Stimulated activated CD8-positive, alpha-beta memory T cell treated with anti-CD3 and anti-CD28 coated beads, Interleukin-15, amount 100 ng/mL, for 4 hours (primary cell): Measurements from ENCODE around the gene SLC17A6.

ENCODE experiments used
- DNase-seq, 2 donors: peaks; one replicate each; pipeline ENCODE4 v3.0.0-alpha.2; 2020; ENCODE audit warnings: low read depth in 2 of 2

The SLC17A6 gene

GRCh38 chr11:22337596-22338485 is at the start of gene SLC17A6:
Gene SLC17A6, plus strand, starts transcription at chr11:22338381. Its CDS starts 153 bp downstream, at chr11:22338534.
- no peak for DNase-seq

DNA sequence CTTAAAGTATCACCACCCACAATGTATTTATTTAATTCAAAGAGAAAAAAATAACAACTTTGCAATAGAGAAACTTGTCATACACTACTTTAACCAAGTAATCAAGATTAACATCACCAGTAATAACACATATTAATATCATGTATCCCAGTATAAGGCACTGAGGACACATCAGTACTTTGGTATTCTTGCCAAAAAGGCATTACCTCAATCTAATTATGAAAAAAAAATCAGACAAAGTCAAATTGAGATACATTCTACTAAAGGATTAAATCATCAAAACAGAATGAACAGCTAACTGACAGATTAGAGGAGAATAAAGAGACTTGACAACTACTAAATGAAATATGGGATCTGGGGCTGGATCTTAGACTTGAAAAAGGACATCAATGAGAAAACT is 35.8 kb upstream of the SLC17A6 start:
- DNase-seq: no peak

- no peak for DNase-seq
These were observed 33.7 kb upstream of the SLC17A6 start for GRCh38 chr11:22304337-22304961.

- no peak for DNase-seq
These were observed 20.5 kb upstream of the SLC17A6 start for GRCh38 chr11:22317656-22318055.

- DNase-seq: no peak
These were observed 6.4 kb upstream of the SLC17A6 start for GRCh38 chr11:22331771-22332170.

DNA sequence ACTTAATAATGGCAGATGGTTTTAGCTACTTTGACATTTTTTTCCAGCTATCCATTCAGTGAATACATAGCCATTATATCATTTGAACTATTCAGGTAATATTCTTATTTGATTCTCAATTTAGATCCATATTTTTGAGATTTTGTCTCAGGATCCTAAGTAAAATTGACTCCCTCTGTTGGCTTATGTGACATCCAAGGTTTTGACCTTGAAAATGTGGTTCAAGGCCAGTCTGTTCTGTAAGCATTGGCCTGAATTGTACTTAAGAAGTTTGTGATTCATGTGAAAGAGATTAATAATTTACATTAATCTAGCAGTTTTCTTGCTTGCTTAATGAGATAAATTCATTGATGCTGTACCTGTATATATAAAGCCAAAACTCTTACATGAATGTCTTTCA is 1.6 kb upstream of the SLC17A6 start:
- no peak for DNase-seq

- no peak for DNase-seq
These were observed 1.4 kb downstream of the SLC17A6 start for GRCh38 chr11:22339611-22340010.

DNA sequence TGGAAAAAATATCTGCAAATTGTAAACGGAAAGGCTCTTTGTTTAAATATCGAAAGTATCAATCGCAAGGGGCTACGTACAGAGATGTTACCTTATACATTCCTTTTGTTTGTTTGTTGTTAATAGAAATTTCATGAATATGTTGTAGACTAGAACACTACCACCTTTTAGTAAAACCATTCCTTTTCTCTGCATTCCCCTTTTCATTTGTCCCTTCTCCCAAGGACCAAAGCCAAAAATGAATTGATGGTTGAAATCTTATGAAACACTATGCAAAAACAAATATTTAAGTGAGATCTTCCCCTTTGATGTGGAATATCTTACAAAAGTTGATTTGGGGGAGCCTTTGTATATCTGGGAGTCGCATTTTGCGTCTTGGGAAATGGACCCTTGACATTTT is 2.1 kb downstream of the SLC17A6 start:
- DNase-seq: no peak

GRCh38 chr11:22340701-22341587 is 2.8 kb downstream of the SLC17A6 start:
- no peak for DNase-seq

GRCh38 chr11:22341588-22341931 is 3.4 kb downstream of the SLC17A6 start:
- DNase-seq: no peak

DNA sequence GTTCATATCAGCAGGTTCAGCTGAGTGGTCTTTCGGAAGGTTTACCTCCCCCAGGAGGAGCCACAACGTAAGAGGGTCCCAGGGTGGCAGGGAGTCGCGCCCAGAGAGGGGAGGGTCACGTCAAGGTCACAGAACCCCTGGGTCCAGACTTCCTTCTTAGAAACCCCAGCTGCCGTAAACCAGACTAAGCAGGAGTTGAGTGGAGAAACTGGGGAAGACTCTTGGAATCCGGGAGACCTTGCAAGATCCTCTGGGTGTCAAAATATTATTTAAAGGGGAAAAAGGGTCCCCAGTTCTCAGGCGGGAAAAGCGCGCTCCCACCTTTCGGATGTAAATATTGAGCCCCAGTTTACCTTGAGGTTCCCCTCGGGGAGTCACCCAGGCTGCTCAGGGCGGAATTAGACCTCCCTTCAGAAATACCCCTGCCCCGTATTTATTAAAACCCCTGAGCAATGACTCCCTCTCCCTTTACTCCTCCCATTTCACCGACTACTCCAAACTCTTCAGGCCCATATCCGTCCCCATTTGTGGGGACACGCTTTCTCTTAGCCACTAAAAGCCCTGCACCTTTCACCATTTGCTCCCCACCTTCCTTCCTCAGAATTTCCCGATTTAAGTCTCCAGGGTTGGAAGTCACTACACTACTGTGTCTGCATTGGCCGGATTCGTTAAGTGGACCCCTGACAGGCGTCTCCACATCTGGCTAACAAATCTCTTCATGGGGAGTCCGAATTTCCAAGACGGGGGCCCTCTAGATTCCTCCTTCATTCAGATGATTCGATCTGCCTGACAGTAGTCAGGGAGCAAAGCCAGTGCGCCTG is 4.2 kb downstream of the SLC17A6 start:
- no peak for DNase-seq

DNA sequence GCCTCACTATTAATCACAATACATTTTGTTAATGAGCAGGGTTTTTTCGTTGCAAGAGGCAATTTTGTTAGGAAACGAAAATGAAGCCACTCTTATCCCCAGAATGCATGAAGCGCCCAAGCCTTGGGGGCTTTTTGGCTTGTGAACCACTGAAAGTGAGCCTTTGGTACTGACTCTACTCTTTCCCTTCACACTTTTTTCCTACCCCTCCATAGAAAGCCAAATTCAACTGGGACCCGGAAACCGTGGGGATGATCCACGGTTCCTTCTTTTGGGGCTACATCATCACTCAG is 4.8 kb downstream of the SLC17A6 start:
- no peak for DNase-seq

DNA sequence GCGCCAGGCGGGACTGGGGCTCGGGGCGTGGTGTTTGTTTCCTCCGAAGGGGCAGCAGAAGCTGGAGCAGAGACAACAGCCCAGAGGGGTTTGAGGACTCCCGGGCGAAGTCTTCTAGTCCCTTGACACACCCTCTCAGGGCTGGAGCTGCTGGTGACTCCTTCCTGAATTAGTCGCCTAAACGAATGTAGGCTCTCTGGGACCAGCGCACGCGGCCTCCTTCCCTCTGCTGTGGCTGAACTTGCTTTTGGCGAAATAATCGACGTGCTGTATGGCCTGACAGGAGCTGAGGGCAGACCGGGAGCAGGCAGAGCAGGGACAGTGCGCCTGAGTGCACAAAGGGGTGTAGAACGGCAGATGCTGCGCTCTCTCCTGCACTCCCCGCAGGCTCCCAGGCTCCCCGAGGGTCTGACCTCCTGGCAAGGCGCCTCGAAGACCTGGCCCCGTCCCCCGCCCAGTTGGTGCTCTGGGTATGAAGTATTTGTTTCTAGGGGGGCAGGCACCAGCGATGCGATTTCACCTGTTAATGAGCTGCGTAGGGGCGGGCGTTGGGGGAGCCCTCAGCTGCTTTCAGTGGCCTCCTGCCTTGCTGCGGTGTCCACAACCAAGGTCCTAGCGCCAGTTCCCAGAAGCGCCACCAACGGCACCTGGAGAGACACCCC is 5.3 kb downstream of the SLC17A6 start:
- no peak for DNase-seq

- DNase-seq: no peak
These were observed 5.9 kb downstream of the SLC17A6 start for GRCh38 chr11:22344081-22344480.

- no peak for DNase-seq
These were observed 8.1 kb downstream of the SLC17A6 start for GRCh38 chr11:22346282-22346681.

GRCh38 chr11:22347857-22348487 is 9.8 kb downstream of the SLC17A6 start:
- DNase-seq: no peak

DNA sequence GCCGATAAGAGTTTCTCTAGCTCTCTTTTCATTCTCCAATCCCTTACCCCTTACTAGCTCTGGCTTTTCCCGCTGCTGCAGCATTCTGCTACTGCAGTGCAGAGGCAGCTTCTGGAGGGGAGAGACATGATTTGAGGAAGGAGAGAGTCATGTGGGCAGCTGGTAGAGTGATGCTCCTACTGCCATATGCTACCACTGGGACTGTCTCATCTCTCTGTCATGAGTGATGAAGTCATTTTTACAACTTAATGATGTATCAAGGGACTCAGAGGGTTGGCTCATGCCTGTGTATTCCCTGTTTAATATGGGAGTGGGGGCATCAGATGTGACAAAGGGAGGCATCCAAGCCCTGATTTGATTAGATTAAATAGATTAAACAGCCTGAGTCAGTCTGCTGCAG is 11.3 kb downstream of the SLC17A6 start:
- DNase-seq: no peak

DNA sequence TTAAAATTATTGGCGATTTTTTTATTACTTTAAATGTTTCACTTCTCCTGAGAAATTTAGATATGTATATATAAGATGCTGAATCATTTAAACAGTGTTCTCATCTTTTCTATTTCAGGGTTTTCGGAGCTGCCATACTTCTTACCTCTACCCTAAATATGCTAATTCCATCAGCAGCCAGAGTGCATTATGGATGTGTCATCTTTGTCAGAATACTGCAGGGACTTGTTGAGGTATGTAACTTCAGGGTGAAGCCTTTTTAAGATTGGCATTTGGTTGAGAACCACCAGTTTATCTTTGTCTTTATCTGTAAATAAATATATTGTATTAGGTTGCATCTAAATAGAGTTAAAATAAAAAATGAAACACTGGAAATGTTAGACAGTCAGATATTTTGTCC is 21.1 kb downstream of the SLC17A6 start:
- no peak for DNase-seq

GRCh38 chr11:22371160-22371559 is 33.0 kb downstream of the SLC17A6 start:
- no peak for DNase-seq

GRCh38 chr11:22387126-22387525 is 48.9 kb downstream of the SLC17A6 start:
- no peak for DNase-seq
